Stimulated activated CD8-positive, alpha-beta memory T cell treated with anti-CD3 and anti-CD28 coated beads, Interleukin-7, amount 100 ng/mL, for 4 hours (primary cell): ENCODE measurements around the gene EEFSEC.

ENCODE experiments used
- DNase-seq, 2 donors: peaks; one replicate each; pipeline ENCODE4 v3.0.0-alpha.2; 2020; ENCODE audit warnings: low read depth in 2 of 2

EEFSEC gene

GRCh38 chr3:128271536-128272332 lies 118.5 kb downstream of the EEFSEC start:
- DNase-seq: no peak

DNA sequence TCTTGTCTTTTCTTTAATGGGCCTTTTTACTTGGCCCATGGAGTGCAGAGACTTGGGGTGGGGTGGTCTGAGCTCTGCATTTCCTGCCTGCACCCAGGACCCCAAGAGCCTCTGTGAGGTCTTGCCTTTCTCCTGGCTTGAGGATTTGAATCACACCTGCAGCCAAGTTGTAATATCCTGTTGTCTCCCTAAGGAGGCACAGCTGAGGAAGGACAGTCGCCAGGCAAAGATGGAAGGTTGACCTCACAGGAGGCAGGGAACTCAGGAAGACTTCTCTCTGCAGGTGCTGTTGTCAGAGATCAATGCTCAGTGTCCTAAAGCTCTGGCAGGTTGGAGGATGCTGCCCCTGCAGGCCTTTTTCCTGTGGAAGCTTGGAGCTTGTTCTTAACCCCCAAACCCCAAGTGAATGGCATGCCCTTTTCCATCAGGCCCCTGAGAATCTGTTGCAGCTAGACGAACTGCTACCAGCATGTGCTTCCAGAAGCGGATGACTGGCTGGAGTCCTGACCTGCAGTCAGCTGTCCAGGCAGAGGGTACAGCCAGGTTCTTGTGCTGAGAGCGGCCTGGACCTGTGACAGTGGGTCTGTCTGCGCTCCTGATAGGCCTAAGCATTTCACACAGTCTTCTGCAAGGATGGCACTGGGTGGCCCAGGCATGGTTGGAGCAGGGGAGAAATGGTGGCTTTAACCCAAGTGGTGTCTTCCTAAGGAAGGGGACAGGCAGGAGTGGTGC lies 120.0 kb downstream of the EEFSEC start:
- no peak for DNase-seq

GRCh38 chr3:128273841-128274573 lies 120.7 kb downstream of the EEFSEC start:
- DNase-seq: no peak

- no peak for DNase-seq
Observed at GRCh38 chr3:128274837-128275236, 121.6 kb downstream of the EEFSEC start.

GRCh38 chr3:128275316-128276145 lies 122.2 kb downstream of the EEFSEC start:
- no peak for DNase-seq

DNA sequence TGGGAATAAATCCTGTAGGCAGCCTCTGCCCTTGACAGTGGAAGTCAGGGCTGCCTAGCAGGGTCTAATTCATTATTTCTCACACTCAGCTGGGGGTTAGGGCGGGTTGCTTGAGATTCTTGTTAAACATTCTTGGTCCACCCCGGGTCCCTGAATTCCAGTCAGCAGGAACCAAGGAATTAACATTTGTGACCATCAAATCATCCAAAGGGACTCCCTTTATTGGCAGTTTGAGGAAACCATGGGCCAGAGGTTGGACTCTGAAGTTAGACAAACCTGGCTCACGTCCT lies 122.8 kb downstream of the EEFSEC start:
- no peak for DNase-seq

DNA sequence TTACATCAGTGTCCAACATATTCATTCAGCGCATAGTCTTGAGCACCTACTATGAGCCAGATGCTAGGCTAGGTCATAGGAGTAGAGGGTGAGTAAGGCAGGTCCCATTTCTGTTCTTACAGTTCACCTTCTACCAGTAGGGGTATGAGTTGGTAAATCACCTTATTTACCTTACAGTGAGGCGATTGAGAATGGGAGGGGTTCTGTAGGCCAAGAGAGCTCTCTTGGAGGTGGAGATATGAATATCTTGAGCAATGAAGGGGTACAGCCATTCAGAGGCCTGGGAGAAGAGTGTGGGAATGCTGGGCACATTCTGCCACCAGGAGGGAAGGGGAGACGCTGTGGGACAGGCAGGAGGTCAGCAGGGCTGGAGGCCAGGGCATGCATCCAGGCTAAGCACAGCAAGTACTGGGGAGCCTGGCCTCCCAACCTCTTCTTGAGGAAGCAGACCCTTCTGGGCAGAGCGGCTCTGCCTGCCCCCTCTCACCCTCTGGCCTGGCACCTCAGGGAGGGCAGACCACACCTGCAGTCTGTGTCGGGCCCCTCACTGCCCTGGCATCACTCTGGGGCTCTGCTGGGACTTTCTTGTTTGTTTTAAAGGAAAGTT lies 123.4 kb downstream of the EEFSEC start:
- DNase-seq: no peak

- DNase-seq: no peak
Observed at GRCh38 chr3:128277378-128278069, 124.2 kb downstream of the EEFSEC start.

DNA sequence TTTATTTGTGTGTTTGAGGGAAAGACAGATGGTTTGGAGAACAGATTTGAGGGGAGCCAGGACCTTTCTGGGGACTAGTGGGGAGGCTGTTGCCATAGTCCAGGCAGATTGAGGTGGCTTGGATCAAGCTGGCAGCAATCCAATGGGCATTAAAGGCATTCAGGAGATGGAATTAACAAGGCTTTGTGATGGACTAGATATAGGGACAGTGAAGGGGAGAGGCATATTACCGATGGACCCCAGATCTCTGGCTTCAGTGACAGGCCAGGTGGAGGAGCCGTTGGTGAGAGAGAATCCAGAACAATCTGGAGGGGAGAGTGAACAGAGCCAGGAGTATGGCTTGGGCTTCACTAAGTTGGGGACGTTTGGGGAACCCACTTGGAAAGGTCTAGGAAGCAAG lies 124.8 kb downstream of the EEFSEC start:
- DNase-seq: no peak

- DNase-seq: no peak
Observed at GRCh38 chr3:128278761-128279600, 125.7 kb downstream of the EEFSEC start.

DNA sequence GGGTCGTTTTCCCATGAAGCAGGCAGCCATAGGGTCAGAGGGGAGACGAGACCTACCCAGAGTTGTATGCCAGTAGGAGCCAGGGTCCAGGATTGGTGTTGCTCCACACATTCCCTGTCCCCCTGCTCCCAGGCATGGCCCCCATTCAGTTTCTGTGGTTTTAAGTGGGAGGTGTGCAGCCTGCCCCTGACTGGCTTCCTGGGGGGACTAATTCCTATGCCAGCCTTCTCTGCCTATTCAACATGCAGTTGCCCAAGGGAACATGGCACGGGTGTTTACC lies 126.3 kb downstream of the EEFSEC start:
- no peak for DNase-seq

- no peak for DNase-seq
Observed at GRCh38 chr3:128280481-128281052, 127.3 kb downstream of the EEFSEC start.

- DNase-seq: no peak
Observed at GRCh38 chr3:128281056-128281455, 127.8 kb downstream of the EEFSEC start.

DNA sequence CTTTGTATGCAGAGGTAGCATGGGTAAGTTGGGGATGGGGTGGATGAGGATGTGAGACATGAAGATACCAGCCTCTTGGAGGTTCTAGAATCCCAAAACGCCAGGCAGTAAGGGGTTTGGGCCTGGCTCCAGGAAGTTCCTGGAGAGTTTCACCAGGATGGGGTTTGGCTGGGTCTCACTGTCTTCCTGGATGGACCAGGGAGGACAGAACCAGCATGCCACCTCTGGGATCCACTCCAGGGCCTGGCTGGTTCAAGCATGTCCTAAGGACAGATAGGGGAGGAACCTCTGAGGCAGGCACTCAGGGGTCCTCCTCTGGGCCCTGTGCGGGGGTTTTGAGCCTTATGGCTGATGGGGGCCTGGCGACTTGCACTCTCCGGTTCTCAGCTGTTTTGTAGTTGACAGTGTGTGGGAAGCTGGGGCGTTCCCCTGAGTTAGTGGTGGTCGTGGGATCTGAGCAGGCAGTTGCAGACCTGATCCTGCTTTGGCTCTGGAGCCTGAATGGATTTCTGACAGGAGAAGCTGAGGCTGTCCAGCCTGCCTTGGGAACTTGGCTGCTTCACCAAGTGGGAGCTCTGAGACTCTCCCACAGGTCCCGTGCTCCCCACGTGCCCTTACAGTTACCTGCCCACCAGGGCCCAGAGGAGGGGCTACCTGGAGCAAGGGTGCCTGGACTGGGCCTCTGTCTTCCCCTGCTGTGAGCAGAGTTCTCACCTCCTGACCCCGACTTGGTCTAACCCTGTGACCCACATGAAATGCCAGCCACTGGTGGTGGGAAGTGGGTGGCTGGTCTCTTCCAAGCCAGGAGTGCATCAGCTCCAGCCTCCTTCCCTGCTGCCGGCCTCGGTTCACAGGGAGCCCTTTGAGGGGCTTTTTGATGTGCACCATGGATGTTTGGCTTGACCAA lies 128.4 kb downstream of the EEFSEC start:
- no peak for DNase-seq

GRCh38 chr3:128282380-128283196 lies 129.3 kb downstream of the EEFSEC start:
- DNase-seq: no peak

DNA sequence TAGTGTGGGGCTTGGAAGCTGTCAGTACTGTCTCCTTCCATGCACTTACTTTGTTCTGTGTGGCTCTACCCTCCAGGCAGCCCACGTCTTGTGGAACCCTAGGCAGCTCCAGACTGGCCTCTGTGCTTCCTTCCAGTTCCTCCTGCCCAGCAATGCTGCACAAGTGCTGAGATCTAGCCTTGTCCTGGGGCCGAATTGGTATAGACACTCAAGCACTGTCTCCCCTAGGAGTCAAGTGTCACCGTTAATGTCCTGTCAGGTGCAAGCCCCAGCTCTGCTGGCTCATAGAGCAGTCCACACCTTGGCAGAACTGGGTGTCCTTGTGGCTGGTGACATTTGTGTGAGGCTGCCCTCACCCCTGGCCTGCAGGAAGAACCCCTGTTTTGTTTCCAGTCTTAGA lies 130.1 kb downstream of the EEFSEC start:
- DNase-seq: no peak

- DNase-seq: no peak
Observed at GRCh38 chr3:128285042-128285966, 132.0 kb downstream of the EEFSEC start.
